HFF-Myc (cell line): Measurements from ENCODE around the gene KIAA0319L.
"Not testable (repeated sequence)": the region's sequence is repeated elsewhere in the genome, so short reads cannot be mapped to it uniquely, and the experiment has no call there.

ENCODE experiments used
- DNase-seq: peaks from one replicate; pipeline ENCODE4 v3.0.0-alpha.2; 2011; ENCODE audit warnings: low read depth; ENCODE audit errors: extremely low read depth
- H3K4me3 ChIP-seq: replicated peaks from 2 replicates; pipeline ENCODE4 v1.5.1; 2011; ENCODE audit warnings: low read depth, mild to moderate bottlenecking, control low read depth, low read length
- TF ChIP-seq, protein P1 (sequence below): IDR thresholded peaks from 2 replicates; pipeline ENCODE4 v1.5.1; 2012; ENCODE audit warnings: mild to moderate bottlenecking, low read depth, low read length, control low read depth; ENCODE audit errors: missing control alignments

Gene KIAA0319L

DNA sequence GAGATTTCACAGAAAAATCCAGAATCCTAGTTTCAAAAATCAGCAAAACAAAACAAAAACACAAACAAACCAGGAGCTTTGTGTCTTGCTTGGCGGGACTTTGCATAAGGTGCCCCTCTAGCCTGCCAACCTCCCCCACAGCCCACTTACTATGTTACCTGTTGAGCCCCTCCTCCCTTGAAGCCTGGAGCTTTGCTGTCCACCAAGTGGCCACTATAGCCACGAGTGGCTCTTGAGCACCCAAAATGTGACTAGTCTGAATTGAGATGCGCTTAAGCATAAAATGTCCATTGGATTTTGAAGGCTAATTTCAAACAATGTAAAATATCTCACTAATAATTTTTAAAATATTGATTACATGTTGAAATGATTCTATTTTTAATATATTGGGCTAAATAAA is 28.1 kb upstream of the KIAA0319L start:
- TF ChIP-seq, protein P1, sequence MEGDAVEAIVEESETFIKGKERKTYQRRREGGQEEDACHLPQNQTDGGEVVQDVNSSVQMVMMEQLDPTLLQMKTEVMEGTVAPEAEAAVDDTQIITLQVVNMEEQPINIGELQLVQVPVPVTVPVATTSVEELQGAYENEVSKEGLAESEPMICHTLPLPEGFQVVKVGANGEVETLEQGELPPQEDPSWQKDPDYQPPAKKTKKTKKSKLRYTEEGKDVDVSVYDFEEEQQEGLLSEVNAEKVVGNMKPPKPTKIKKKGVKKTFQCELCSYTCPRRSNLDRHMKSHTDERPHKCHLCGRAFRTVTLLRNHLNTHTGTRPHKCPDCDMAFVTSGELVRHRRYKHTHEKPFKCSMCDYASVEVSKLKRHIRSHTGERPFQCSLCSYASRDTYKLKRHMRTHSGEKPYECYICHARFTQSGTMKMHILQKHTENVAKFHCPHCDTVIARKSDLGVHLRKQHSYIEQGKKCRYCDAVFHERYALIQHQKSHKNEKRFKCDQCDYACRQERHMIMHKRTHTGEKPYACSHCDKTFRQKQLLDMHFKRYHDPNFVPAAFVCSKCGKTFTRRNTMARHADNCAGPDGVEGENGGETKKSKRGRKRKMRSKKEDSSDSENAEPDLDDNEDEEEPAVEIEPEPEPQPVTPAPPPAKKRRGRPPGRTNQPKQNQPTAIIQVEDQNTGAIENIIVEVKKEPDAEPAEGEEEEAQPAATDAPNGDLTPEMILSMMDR, result no peak
- H3K4me3 ChIP-seq, result no peak overlapping the region
- DNase-seq, result no peak

DNA sequence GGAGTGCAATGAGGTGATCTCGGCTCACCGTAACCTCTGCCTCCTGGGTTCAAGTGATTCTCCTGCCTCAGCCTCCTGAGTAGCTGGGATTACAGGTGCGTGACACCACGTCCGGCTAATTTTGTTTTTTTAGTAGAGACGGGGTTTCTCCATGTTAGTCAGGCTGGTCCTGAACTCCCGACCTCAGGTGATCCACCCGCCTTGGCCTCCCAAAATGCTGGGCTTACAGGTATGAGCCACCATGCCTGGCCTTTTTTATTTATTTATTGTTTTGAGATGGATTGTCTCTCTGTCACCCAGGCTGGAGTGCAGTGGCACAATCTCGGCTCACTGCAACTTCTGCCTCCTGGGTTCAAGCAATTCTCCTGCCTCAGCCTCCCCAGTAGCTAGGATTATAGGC is 24.4 kb upstream of the KIAA0319L start:
- H3K4me3 ChIP-seq, DNase-seq: not testable (repeated sequence)

DNA sequence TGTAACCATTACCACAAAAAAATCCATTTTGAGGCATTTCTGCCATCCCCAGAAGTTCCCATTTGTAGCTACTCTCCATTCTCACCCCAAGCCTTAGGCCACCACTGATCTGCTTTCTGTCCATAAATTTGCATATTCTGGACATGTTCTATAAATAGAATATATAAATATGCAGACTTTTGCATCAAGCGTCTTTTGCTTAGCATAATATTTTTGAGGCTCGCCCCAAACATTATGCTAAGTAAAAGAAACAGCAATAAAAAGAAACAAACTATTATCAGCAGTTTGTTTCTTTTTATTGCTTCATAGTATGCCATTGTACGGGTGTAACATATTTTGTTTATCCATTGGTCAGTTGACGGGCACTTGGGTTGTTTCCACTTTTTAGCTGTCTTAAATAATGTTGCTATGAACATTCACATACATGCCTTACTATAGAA is 23.8 kb upstream of the KIAA0319L start:
- DNase-seq, result no peak
- TF ChIP-seq, protein P1, result no peak
- H3K4me3 ChIP-seq, result no peak overlapping the region

DNA sequence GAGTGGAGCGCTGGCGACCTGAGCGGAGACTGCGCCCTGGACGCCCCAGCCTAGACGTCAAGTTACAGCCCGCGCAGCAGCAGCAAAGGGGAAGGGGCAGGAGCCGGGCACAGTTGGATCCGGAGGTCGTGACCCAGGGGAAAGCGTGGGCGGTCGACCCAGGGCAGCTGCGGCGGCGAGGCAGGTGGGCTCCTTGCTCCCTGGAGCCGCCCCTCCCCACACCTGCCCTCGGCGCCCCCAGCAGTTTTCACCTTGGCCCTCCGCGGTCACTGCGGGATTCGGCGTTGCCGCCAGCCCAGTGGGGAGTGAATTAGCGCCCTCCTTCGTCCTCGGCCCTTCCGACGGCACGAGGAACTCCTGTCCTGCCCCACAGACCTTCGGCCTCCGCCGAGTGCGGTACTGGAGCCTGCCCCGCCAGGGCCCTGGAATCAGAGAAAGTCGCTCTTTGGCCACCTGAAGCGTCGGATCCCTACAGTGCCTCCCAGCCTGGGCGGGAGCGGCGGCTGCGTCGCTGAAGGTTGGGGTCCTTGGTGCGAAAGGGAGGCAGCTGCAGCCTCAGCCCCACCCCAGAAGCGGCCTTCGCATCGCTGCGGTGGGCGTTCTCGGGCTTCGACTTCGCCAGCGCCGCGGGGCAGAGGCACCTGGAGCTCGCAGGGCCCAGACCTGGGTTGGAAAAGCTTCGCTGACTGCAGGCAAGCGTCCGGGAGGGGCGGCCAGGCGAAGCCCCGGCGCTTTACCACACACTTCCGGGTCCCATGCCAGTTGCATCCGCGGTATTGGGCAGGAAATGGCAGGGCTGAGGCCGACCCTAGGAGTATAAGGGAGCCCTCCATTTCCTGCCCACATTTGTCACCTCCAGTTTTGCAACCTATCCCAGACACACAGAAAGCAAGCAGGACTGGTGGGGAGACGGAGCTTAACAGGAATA is 20.1 kb upstream of the KIAA0319L start:
- TF ChIP-seq, protein P1, result no peak
- DNase-seq, result no peak

DNA sequence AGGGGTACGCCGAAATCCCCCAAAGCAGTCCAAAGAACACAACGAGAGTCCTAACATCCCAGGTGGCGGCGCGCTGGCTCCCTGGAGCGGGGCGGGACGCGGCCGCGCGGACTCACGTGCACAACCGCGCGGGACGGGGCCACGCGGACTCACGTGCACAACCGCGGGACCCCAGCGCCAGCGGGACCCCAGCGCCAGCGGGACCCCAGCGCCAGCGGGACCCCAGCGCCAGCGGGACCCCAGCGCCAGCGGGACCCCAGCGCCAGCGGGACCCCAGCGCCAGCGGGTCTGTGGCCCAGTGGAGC is 19.5 kb upstream of the KIAA0319L start:
- H3K4me3 ChIP-seq, DNase-seq: not testable (repeated sequence)

More for the DNA sequence above, 20.1 kb upstream of the KIAA0319L start:
- H3K4me3 ChIP-seq, result no peak overlapping the region

DNA sequence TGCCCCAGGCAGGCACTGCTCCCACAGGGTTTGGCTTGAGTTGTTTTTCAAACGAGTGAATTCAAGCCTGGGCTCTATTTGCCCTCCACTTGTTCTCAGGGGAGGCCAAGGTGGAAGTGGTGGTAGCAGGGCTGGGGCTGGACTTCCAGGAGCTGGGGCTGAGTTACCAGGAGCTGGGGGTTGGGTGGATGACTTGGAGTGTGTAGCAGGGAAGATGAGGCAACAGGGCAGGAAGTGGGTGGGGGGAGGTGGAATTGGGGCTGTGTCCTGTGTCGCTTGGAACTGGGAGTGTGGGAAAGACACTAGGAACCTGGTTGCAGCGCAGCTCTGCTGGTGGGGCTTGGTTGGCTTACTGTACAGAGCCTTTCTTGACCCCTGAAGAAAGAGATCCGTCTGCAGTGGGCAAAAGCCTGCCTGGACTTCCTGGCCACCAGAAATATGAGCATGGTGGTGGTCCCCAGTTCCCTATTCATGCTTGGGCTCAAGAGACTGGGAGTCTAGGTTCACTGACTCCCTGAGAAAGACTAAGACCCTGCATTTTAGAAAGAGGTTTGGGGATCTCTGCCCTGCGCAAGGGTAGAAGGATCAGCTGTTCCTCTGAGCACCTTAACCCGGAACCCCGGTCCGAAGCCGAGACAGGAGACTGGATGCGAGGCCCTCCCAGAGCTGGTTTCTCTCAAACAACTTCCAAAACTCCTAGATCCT is 19.0 kb upstream of the KIAA0319L start:
- TF ChIP-seq, protein P1, result no peak
- no peak for DNase-seq
- no peak overlapping the region for H3K4me3 ChIP-seq

DNA sequence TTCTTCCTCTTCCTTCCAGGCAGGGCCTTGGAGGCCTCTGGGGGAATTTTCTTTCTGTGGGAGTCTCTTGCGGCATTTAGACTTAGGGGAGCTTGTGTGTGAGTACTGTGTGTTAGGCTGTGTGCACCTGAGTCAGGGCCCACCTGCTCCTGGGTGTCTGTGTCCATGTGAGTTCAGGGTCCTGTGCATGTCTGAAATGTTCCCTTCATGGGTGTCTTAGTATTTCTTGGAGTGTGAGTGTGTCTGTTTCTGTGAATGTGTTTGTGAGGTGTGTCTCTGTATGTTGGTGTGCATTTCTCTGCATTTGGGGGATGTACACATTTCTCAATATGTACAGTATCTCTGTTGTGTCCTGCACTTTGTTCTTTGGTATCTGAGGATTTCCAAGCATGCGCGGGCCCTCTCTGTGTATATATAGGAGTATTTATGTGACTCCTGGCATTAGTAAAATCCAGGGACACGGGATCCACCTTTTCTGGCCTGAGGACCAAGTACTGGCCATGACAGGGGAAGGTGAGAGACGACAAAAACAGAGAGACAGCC is 18.3 kb upstream of the KIAA0319L start:
- TF ChIP-seq, protein P1, result no peak
- H3K4me3 ChIP-seq, result no peak overlapping the region
- DNase-seq, result no peak
